ENCODE measurements around the gene HIBCH.
"Not testable (repeated sequence)": the region's sequence is repeated elsewhere in the genome, so short reads cannot be mapped to it uniquely, and the experiment has no call there.

HIBCH gene

DNA sequence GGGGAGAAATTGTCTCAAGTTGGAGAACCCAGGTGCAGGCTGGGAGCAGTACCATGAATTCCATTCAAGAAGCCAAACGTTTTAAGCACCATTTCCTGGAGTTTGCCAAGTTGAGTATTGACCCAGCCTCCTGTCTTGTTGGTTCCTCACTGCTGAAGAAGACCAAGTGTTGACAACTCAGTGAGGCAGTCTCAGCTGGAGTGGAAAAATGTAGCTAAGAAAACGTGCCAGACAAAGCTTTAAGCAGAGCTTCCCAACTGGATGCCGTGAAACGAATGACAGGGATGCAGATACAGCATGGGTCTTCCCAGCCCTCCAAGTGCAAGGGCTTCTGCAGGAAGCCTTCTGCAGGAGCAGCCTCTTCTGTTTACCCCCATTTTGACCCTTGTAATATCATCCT is 23.0 kb upstream of the HIBCH start:
- peak; percentile 42 for DNase-seq

DNA sequence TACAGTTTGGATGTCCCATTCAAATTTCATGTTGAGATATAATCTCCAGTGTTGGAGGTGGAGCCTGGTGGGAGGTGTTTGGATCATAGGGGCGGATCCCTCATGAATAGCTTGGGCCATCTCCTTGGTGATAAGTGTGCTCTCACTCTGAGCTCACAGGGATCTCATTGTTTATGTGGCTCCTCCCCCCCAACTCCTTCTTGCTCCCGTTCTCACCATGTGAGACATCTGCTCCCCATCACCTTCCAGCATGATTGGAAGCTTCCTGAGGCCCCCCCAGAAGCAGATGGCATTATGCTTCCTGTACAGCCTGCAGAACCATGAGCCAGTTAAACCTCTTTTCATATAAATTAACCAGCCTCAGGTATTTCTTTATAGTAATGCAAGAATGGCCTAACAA is 20.7 kb upstream of the HIBCH start:
- no peak for DNase-seq

DNA sequence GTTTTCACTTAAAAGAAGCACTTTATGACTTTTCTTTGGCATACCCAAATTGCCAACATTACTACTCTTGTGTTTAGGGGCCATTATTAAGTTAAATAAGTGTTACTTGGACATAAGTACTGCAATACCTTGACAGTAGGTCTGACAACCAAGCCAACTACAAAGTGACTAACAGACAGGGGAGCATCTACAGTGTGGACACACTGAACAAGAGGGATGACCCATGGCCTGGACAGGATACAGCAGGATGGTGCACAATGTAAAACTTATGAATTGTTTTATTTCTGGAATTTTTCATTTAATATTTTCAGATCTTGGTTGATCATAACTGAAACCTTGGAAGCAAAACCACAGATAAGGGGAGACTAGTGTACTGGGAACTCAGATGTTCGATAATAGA is 19.8 kb upstream of the HIBCH start:
- no peak for DNase-seq

DNA sequence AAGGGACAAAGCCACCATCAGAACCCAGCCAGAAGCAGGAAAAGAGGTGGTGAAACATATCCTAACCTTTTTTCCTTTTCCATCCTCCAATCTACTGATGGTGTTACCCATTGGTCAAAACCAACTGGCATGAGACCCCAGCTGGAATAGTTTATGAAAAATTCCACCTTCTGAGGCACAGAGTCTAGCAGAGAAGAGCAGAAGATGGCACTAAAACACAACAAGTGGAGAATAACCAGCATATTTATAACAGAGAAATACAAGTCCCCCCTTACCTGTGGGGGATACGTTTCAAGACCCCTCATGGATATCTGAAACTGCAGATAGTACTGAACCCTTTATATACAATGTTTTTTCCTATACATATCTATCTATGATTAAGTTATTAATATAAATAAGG is 18.8 kb upstream of the HIBCH start:
- no peak for DNase-seq

DNA sequence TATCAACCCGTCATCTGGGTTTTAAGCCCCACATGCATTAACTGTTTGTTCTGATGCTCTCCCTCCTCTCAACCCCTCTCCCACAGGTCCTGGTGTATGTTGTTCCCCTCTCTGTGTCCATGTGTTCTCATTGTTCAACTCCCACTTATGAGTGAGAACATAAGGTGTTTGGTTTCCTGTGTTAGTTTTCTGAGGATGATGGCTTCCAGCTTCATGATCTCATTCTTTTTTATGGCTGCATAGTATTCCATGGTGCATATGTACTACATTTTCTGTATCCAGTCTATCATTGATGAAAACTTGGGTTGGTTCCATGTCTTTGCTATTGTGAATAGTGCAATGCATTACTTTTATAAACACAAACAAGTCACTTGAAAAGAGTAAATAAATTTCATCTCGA is 16.8 kb upstream of the HIBCH start:
- no peak for DNase-seq

DNA sequence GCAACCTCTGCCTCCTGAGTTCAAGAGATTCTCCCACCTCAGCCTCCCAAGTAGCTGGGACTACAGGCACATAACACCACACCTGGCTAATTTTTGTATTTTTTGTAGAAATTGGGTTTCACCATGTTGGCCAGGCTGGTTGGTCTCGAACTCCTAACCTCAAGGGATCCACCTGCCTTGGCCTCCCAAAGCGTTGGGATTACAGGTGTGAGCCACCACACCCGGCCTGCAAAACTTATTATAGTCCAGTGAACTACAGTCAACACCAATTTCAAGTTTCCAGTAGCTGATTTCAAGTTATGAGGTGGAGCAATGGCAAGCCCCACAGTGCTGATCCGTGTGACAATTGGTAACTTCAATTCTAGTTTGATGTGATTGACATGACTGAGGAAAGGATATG is 16.0 kb upstream of the HIBCH start:
- DNase-seq = not testable (repeated sequence)

GRCh38 chr2:190335225-190335559 is 15.6 kb upstream of the HIBCH start:
- DNase-seq = no peak

- no peak for DNase-seq
Observed at GRCh38 chr2:190334479-190335224, 15.0 kb upstream of the HIBCH start.

DNA sequence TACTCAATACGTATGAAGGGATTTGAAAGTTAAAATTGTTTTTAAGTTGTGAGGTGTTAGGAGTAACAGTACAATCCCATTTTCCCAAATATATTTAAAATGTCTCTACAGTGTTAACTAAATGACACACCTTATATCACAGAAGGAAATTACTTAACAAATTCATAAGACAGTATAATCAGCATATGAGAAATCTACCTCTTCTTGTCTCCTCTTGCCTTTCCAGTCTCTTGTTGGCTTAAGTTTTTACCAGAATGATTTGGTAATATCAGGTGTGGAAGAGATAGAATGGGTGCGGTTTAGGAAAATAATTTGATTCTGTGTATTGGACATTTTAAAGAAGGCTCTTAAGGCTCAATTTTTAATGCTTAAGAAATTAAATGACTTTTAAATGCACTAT is 14.3 kb upstream of the HIBCH start:
- DNase-seq = no peak

DNA sequence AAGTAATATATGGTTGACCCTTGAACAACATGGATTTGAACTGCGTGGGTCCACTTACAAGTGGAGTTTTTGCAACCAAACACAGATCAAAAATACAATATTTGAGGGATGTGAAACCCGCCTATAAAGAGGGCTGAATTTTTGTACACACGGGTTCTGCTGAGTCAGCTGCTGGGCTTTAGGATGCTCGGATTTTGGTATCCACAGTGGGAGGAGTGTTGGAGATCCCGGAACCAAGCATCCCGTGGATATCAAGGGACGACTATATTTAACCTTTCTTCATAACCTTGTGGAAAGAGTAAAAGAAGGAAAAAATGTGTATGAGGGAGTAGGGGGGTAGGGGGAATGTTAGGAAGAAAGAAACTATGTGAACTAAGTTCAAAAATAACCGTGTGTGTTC is 13.8 kb upstream of the HIBCH start:
- no peak for DNase-seq

DNA sequence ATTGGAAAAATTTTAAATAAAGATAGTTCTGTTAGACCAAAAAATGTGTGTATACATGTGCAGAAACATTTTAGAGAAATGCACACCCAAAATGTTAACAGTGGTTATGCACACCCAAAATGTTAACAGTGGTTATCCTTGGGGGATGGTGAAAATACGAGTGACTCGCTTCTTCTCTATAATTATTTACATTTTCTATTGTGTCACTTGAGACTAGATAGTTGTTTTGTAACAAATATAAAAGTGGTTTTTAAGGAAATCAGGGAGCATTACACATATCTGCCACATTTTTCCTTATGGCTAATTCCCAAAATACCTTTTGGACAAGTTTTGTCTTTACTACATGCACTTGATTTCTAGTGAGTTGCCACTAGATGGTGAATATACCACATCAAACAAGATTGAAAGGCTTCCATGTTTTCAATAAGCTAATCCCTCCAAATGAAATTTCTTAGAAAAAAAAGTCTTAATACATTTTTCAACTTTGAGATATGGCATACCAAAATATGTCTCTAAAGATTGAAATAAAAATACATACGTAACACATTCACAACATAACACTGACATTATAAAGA is 9.0 kb upstream of the HIBCH start:
- DNase-seq = no peak

DNA sequence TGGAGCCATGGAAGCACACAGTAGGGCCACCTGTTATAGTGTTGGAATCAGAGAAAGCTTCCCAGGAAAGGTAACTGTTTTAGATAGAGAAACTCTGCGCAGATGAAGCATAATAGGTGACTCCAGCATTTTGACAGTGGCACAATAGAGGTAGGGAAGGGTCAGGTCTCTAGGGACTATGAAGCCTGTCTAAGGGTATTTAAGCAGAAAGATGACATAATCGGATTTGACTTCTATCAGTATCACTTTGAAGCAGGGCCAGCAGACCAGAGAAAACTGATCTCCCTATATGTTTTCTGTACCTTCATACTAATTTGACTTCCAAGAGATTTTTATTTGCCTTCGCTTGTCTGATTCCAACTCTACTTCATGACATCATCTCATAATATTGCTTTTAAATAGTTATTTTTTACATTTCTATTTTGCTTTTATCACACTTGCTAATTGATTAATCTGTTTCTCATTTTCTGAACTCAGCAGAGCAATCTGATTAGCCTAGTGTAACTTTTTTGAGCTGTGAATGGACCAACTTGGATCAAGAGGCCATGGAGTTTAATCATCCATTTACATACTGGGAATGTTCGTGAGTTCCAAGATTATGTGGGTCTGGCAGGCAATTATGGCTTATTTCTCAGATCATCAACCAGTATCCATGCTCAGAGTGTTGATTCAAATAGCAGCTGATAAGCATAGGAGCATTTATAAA is 8.4 kb upstream of the HIBCH start:
- no peak for DNase-seq

DNA sequence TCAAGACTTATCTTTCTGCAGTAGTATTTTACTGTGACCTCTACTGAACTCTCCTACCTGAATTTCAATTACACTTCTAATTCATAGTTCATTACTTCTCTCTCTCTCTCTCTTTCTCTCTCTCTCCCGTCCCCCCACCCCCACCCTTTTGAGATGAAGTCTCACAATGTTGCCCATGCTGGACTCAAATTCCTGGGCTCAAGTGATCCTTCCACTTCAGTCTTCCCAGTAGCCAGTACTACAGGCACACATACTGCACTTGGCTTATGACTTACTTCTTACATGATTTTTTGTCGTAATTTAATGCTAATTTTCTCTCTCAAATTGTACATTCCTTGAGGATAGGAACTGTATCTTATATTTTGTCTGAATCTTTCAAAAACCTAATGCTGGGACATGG is 6.0 kb upstream of the HIBCH start:
- DNase-seq = no peak

DNA sequence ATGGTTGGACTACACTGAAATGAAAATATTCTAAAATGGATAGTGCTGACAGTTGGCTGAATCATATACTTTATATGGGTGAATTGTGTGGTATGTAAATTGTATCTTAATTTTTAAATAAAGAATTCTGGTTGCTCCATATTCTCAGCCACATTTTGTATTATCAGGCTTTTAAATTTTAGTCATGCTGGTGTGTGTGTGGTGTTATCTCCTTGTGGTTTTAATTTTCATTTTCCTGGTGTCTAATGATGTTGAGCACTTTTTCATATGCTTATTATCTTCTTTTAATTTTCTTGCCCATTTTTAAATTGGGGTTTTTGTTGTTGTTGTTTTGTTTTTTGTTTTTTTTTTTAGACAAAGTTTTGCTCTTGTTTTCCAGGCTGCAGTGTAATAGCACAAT is 3.8 kb upstream of the HIBCH start:
- no peak for DNase-seq

DNA sequence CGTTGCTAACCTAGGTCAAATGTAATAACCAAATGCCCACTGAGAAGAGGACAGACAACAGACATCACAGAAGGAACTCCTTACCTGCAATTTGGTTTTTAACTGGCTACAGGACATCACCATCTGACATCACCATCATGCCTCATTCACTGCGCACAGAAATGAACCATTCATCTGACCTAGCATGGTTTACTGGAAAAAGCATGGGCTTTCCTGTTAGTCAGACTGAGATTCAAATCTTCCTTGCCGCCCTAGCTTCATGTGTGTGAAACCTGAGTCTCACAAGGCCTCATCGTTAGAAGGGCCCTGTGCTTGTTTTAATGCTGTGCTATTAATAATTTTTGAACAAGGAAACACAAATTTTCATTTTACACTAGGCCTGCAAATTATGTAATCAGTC is 1.1 kb upstream of the HIBCH start:
- no peak for DNase-seq

DNA sequence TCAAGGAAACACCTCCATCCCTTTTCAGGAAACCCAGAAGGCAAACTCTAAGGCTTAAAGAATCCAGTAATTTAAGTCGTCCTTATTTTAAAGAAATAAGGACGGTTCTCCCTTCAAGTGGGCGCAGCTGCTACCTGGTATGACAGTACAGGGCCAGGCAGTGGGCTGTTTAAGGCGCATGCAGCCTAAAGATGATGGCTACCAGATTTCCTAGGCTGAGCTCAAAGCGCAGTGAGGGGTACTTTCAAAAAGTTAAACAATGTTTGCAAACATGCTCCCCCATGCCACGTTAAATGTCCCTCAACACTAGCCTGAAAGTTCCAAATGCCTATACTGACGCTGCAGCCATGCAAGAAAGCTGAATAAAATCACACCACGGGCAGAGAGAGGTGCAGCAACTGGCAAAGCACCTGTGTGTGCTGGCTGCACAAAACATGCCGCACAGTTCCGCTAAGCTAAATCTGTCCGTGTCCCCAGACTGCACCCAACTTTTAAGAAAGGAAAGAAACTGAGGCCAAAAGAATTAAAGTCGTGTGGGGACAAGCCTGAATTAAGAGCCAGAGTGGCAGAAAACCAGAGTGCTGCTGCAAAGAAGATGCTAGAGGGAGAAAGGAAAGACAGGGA is 583 bp downstream of the HIBCH start:
- DNase-seq = peak; percentile 31

GRCh38 chr2:190318514-190318913 is 1.1 kb downstream of the HIBCH start:
- no peak for DNase-seq

DNA sequence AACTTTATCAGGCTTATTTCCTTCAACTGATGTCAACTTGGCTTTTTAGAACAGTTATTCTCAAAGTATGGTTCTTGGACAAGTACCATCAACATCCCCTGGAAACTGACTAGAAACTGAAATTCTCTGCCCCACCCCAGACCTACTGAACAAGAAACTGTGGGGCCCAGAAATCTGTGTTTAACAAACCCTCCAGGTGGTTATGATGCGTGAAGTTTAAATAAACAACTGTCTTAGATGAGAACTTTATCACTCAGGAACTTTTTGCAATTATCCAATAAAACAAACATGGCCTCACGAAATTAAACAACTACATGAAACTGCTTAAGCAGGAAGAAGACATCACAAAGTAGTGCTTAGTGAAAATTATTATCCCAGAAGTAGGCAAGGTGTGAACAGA is 4.4 kb downstream of the HIBCH start:
- no peak for DNase-seq

DNA sequence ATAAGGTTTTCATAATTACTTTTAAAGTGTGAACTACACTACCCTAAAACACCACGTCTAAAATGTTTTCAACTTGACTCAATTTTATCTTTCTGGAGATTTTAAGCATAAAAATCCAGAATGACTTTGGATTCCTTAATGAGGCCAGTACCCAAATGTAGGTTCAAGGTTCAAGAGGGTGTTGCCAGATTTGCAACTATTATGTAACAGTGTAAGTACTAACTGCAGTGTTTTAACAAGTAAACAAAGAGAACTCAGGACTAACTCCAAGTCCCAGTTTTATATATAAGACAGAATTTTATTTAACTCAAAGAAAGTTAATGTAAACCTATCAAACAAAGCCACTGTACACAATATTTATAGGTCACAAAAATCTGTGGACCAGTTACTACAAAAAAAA is 5.7 kb downstream of the HIBCH start:
- DNase-seq = no peak

DNA sequence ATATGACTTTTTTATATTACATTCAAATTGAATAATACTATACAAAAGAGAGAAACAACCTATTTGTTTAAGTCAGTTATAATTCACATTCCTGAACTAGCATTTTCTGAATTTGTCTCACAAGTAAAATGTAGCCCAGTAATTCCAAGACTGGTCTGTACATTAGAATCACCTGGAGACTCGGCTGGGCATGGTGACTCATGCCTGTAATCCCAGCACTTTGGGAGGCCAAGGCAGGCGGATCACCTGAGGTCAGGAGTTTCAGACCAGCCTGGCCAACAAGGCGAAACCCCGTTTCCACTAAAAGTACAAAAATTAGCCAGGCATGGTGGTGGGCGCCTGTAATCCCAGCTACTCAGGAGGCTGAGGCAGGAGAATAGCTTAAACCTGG is 7.0 kb downstream of the HIBCH start:
- not testable (repeated sequence) for DNase-seq

- no peak for DNase-seq
Observed at GRCh38 chr2:190311893-190312634, 7.6 kb downstream of the HIBCH start.

DNA sequence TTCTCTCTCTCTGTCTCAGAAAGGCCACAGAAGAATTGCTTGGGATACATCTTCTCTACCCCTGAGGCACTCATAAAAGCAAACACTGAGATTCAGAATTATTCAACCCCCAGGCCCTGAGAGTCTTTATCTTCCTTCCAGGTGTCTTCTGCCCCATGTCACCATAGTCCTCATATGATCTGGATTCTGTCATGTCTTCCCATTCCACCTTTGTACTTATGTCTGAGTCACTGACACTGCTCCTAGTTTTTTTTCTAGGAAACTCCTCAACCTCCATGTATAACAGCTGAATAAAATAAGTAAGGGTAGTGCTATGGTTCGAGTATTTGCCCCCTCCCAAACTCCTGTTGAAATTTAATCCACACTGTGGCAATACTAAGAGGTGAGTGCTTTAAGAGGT is 11.6 kb downstream of the HIBCH start:
- no peak for DNase-seq

DNA sequence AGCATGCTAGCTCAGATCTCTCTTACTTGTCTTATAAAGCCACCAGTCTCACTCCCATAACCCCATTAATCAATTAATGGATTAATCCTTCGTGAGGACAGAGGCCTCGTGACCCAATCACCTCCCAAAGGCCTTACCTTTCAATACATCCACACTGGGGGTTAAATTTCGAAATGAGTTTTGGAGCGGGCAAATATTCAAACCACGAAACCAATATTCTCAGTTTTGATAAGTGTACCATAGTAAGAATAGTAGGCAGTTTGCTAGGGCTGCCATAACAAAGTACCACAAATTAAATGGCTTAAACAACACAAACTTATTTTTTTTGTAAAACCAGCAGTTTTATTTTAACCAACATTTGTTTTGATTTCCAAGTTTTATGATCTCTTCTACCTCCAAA is 15.2 kb downstream of the HIBCH start:
- DNase-seq = no peak
